Pons (tissue), 1 donor: ENCODE measurements around the gene DNTTIP2.
"Not testable (repeated sequence)": the region's sequence is repeated elsewhere in the genome, so short reads cannot be mapped to it uniquely, and the experiment has no call there.

Experiments
- DNase-seq: peaks from one replicate; pipeline ENCODE4 v3.0.0-alpha.2; 2016; ENCODE audit warnings: low spot score

DNTTIP2 gene

DNA sequence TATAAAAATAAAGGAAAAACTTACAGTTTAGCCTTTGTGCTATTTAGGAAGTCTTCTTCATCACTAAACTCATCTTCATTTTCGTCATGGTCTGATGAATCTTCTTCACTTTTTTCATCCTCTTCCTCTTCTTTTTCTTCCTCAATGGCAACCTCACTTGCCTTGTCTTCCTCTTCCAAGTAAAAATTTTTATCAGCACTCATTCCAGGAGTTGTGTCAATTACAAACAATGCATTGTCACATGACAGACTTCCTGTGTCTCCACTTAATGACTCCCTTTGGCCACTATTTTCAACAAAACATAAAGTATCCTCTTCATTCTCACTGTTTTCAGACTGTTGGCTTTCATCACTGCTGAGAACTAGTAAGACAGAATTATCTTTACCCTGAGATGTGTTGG lies 2.8 kb downstream of the DNTTIP2 start:
- DNase-seq, result no peak

DNA sequence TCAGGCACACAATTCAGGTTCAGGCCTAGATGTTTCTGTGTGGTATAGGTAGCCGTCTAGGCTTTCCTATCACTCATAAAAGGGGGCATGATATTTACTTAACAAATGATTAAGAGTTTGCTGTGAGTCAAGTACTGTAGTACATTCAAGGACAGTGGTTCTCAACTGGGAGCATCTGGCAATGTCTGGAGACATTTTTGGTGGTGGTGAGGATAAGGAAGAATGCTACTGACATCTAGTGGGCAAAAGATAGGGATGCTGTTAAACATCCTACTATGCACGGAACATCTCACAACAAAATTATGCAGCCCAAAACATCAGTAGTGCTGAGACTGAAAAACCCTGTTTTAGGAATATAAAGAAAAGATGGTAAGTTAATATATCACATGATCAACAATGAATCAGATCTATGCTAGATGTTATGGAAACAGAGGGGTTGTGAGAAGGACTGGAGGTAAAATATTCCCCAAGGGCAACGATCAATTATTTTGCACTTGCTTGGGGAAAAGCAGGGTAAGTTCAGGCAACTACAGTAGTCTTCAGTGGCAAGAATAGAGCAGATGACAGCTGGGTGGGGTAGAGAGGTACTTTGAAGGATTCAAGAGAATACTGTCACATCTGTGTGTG lies 4.9 kb downstream of the DNTTIP2 start:
- peak; percentile 19 for DNase-seq

DNA sequence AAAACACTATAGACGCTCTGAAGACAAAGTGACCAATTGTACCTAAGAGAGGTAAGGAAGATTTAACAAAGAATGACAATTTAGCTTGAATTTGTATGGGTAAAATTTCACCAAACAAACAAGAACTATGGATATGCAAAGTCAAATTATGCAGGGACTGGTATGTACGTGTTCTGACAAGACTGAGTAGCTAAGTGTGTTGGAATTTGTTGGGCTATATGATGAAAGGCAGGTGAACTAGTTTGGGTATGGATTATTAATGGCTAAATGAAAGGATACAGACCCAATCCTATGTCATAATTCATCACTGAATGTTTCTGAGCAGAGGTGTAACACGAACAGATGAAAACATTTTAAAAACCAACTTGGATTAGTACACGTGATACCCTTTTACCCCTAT lies 7.6 kb downstream of the DNTTIP2 start:
- no peak for DNase-seq

DNA sequence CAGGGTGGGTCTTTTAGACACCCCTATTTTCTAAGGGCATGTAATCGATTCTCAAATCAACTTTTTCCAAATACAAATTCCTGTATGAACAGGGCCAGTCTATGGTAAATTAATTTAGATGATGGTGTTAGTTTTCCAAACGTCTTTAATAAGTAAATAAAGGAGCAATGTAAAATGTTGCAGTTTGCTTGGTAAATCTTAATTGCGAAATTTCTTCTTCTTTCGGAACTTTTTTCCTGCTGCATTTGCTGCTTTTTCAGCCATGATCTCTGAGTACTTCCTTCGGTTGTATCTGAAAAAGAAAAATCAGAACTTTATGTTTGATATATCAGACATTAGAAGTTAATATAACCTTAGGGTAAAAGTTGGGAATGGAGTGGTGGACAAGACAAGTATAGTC lies 9.4 kb downstream of the DNTTIP2 start:
- DNase-seq, result no peak

DNA sequence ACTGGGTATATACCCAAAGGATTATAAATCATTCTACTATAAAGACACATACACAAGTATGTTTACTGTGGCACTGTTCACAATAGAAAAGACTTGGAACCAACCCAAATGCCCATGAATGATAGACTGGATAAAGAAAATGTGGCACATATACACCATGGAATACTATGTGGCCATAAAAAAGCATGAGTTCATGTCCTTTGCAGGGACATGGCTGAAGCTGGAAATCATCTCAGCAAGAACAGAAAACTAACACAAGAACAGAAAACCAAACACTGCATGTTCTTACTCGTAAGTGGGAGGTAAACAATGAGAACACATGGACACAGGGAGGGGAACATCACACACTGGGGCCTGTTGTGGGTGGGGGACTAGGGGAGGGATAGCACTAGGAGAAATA lies 10.5 kb downstream of the DNTTIP2 start:
- not testable (repeated sequence) for DNase-seq

DNA sequence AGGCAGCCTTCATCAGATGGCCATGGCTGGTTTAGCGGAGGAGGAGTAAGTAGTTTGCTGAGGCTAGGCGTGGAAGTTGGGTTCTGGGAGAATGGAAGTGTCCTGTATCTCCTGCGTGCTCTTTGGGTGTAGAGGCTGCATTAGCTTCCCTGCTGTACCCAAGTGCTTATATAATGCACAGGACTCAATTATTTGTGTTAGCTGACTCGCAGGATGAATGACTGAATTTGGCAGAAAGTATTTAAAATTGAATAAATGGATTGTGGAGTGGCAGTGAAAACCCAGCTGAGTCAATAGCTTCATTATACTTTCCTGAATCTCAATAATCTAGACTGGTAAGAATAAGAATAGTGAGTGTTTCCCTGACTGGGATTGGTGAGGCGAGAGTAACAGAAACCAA lies 13.8 kb downstream of the DNTTIP2 start:
- no peak for DNase-seq

DNA sequence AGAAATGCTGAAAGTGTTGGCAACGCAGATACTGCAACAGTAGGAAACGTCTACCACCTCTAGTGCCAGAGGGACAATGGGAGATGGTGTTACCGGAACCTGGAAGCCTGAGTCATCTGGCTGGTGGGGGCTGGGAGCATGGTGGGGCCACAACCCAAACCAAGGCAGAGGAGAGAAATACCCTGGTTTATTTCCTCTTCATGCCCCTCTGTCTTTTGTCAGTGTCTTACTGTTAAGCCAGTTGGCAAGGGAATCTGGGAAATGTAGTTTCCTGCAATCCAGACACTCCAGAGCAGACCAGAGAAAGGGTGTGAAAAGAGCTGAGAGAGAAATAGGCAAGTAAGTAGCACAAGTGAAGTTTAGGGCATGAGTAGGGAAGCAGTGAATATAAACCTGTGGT lies 14.8 kb downstream of the DNTTIP2 start:
- no peak for DNase-seq

DNA sequence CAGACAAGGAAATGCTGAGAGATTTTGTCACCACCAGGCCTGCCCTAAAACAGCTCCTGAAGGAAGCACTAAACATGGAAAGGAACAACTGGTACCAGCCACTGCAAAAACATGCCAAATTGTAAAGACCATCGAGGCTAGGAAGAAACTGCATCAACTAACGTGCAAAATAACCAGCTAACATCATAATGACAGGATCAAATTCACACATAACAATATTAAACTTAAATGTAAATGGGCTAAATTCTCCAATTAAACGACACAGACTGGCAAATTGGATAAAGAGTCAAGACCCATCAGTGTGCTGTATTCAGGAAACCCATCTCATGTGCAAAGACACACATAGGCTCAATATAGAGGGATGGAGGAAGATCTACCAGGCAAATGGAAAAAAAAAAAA lies 21.4 kb downstream of the DNTTIP2 start:
- DNase-seq, result not testable (repeated sequence)

DNA sequence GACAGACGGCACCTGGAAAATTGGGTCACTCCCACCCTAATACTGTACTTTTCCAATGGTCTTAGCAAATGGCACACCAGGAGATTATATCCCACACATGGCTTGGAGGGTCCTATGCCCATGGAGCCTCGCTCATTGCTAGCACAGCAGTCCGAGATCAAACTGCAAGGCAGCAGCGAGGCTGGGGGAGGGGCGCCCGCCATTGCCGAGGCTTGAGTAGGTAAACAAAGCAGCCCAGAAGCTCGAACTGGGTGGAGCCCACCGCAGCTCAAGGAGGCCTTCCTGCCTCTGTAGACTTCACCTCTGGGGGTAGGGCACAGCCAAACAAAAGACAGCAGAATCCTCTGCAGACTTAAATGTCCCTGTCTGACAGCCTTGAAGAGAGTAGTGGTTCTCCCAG lies 23.0 kb downstream of the DNTTIP2 start:
- DNase-seq, result not testable (repeated sequence)

DNA sequence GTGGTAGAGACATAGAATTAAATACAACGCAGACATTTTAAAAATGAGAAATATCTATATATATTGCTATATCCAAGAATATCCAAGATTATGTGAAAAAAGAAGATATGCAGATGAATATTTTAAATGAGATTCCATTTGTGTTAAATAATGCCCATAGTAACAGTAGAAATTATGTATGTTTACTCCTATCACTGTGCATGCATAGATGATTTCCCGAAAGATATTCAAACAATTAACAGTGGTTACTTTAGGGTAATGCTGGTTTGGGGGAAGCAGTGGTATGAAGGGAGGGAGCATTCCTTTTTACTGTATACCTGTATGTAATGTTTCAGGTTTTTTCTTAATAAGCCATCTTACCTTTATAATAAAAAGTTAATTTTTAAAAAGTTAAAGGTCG lies 25.1 kb downstream of the DNTTIP2 start:
- no peak for DNase-seq

DNA sequence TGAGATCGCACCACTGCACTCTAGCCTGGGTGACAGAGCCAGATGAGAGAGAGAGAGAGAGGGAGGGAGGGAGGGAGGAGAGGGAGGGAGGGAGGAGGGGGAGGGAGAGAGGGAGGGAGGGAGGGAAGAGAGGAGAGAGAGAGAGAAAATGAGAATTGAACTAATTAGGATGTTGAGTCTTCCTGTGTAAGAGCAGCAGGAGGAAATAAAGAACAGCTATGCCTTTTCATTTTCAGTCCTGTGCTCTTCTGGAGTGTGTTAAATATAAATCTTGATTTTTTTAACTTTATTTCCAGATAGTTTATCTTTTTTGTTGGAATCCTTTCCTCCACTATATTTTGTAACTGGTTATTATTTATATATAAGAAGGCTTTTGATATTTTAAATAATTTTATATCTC lies 27.1 kb downstream of the DNTTIP2 start:
- DNase-seq, result no peak

DNA sequence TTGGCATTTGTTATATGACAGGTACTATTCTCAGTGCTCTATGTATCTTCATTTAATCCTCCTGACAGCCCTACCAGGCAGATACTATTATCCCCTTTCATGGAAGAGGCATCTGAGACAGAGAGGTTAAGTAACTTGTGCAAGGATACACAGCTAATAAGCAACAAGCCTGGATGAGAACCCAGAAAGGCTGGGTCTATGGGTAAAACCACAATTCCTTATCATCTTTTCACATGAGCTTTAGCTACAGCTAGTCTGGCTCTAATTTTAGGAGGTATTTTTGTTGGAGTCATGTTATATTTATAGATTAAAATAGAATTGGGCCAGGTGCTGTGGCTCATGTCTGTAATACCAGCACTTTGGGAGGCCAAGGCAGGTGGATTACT lies 27.7 kb downstream of the DNTTIP2 start:
- DNase-seq, result no peak

DNA sequence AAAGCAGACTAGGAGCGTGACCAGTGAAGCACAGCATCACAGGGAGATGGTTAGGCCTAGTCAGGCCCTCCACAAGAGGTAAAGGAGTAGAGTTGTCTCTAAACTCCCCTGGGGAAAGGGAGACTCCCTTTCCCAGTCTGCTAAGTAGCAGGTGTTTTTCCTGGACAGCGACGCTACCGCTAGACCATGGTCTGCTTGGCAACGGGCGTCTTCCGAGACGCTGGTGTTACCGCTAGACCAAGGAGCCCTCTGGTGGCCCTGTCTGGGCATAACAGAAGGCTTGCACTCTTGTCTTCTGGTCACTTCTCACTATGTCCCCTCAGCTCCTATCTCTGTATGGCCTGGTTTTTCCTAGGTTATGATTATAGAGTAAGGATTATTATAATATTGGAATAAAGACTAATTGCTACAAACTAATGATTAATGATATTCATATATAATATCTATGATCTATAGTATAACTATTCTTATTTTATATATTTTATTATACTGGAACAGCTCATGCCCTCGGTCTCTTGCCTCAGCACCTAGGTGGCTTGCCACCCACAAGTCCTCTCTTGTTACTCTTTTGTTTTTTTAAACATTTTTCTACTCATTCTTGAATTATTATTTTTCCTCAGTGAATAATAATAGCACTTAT lies 28.2 kb downstream of the DNTTIP2 start:
- peak; percentile 44 for DNase-seq

DNA sequence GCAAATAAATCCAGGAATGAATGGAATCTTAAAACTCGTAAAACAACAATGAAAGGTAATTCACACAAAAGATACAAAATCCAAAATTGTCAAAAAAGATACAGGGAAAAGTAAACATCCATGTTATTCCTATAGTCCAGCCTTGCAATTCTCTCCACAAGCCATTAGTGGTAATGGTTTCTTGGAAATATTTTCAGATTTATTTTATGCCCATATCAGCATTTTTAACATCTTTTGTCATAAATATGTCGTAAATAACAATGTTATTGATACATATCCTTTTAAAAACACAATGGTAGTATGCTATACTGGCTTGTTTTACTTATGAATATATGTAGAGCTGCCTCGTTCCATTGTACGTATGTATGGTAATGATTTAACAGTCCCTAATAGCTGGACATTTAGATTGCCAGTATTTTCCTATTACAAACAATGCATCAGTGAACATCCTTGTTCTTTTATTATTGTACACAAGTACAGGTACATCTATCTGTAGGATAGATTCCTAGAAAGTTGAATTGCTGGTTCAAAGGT lies 30.6 kb downstream of the DNTTIP2 start:
- no peak for DNase-seq

DNA sequence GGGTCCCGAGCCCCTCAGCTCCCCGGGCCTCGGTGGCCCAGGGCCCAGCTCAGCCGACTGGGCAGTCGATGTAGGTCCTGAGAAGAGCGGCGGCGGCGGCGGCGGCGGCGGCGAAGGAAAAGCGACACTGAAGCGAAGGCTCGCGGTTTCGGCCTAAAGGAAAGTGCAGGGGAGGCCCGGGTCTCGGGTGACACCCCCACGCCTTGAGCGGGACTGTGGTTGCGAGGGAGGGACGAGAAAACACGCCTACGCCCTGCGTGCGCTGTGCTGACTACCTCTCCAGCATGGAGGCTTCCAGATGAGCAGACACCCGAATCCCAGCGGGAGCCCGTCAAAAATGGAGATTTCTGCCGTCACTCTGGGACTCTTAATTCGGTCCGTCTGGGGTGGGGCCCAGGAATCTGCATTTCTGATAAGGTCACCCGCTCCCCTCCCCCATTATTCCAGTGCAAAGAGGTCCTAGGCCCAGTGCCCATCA lies 31.2 kb downstream of the DNTTIP2 start:
- DNase-seq, result peak; percentile 63

DNA sequence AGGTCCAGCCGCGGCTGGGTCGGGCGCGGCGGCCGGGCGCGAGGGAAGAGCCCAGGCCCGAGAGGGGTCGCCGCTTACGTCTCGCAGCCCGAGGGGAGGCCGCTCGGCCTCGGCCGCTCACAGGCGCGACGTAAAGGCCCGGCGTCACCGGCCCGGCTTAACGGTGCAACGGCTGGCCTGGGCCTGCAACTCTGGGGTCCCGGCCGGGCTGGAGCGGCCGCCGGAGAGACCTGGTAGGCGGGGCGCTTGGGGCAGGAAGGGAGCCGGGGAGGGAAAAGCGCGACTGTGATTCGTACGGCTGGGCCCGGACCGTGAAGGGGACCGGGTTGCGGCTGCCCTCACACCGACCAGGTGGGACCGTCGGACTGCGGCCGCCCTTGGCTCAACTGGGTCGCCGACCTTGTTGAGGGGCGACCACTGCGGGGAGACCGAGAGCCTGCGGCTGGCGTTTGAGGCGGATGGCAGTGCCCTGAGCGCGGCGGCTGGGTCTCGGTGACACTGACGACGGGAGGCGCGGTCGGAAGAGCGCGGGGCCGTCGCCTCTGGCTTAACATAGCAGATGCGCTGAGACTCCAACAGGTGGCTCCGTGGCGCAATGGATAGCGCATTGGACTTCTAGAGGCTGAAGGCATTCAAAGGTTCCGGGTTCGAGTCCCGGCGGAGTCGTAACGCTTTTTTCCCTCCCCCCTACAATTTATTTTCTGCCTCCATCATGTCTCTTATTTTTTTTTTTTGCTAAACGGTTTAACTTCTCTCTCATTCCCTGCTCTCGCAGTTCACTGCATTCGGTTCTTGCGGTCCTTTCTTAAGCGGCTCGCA lies 31.8 kb downstream of the DNTTIP2 start:
- DNase-seq, result peak; percentile 92

DNA sequence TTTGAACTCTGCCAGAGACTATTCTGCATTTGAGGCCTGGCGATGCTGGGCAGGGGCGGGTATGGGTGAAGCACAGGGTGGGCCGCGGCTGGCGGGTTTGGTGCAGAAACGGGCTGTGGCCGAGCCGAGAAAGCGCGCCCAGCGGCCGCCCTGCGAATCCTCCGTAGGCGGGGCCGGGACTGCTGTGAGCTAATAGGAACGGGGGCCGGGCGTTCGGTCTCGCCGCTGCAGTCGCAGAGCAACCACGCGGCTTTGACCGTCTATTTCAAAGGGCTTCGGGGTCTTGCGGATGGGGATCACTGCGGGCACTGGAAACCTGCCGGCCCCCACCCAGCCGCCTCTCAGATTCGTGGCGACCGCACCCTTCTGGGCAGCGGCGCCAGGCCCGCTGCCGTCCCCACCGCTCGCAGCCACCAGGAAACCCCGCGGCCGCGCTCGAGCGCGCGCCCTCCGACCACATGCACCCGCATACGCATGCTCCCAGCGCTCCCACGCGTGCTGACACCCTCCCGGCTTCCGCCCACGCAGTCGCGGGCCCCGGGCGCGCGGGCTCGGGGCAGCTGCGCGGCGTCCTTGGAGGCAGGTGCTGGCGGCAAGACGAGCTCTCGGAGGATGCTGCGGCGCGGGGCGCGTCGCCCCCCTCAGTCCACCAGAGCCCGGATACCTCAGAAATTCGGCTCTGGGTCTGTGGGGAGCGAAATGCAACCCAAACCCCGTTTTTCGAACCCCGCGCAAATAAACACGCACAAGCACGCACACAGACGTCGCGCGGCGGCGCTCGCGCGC lies 32.6 kb downstream of the DNTTIP2 start:
- DNase-seq, result peak; percentile 74

DNA sequence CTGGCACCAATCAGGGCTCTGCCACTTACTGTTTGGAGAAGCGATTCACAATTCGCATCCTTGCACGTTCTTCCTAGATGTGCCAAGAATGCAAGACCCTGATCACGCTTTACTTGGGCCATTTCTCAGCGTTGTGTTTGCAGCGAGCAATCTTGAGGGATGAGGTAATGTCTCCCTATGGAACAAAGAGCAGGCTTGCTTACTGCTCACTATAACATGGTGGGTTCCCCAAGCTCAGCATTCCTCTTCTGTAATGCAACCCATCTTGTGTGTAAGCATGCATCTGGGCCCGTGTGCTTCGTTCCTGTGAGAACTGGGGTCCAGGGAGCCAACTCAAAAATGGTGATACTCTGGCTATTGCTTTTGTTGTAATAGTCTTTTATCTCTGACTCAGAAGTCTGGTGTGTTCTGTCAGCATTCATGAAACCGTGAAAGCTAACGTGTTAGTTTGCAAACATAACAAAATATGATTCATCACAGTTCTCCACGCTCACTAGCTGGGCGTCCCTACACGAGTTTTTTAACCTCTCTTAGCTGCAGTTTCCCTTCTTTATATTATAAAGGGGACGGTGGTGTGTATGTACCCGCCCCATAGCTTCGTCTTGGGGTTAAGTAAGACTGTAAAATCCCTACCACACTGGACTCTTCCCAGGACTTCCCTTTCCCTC lies 33.3 kb downstream of the DNTTIP2 start:
- DNase-seq, result peak; percentile 31

DNA sequence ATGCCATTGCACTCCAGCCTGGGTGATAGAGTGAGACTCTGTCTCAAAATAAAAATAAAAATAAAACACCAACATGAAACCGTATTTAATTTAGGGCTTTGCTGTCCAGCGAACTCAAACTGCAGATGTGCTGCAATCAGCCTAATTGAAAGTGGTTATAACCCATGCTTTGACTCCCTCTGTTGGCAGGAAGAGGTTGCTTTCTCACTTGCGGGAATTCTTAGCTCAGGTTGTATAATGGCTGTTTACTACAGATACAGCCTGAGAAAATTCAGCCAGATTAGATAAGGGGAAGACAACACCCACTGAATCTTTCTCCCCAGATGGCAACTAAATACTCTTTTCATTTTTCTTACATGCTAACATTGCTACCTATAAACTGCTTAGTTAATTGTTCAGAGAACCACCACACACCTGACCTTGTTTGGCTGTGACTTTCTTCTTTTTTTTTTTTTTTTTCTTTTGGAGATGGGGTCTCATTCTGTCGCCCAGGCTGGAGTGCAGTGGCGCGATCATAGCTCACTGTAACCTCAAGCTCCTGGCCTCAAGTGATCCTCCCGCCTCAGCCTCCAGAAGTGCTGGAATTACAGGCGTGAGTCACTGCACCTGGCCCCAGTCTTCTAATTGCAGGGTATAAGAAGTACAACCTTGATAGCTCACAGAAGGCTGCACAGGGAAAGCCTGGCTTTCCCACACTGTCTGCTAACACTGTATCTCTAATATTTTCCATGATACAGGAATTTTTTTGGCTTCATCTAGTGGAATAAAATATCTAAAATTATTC lies 34.6 kb downstream of the DNTTIP2 start:
- peak; percentile 87 for DNase-seq

DNA sequence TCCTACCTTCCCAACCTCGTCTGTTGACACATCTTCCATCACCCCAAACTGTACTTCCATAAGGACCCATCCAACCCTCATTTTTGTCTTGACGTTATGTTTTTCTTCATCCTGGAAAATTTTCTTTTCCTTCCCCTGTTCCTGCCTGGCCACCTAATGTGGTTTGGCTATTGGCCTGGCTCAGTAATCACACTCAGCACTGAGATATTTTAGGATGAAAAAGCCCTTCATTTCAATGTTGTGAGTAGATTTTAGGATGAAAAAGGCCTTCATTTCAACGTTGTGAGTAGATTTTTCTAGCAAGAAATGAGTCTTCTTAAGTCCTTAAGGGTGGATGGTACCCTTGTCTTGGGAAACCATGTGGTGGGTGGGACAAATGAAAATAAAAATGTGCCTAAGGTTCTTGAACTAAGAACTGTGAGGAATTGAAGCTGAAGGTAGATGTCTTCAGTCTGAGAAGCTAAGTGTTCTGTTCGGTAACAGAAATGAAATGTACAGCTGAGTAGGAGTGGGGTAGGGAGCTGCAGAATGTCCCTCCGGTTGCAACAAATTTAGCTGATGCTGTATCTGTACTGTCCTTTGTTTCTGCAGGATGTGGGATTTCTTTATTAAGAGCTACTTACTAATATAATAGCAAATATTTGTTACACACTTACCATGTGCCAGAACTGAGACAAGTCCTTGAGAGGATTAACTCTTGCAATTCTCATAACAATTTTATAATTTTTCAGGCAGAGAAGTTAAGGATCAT lies 36.1 kb downstream of the DNTTIP2 start:
- DNase-seq, result no peak
